Lower leg skin (tissue), 3 donors: Measurements from ENCODE around the gene ERG28.

Experiments
- POLR2A ChIP-seq, 2 donors: fragments of 450-650 bp; IDR thresholded peaks; one replicate each; pipeline ENCODE4 v1.6.1; 2016 to 2017; ENCODE audit warnings: antibody characterized with exemption in 2 of 2, mild to moderate bottlenecking in 1 of 2, moderate library complexity in 1 of 2
- TF ChIP-seq, protein P1 (sequence below), 3 donors: fragments of 450-650 bp; IDR thresholded peaks; one replicate each; pipeline ENCODE4 v1.5.1; 2016; ENCODE audit warnings: antibody characterized with exemption in 3 of 3, mild to moderate bottlenecking in 3 of 3, moderate library complexity in 2 of 3

DNA sequence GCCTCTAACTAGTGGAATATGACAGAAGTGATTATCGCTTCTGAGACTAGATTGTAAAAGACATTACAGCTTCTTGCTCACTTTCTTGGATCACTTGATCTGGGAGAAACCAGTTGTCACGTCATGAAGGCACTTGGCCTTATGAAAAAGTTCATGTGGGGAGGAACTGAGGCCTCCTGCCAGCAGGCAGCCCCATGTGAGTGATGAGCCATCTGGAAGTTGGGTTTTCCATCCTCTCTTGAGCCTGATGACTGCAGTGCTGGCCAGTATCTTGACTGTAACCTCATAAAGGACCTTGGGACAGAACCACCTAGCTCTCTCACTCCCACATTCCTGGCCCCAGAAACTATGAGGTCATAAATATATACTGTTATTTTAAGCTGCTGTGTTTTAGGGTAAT lies 28.3 kb upstream of the ERG28 start:
- TF ChIP-seq, protein P1, sequence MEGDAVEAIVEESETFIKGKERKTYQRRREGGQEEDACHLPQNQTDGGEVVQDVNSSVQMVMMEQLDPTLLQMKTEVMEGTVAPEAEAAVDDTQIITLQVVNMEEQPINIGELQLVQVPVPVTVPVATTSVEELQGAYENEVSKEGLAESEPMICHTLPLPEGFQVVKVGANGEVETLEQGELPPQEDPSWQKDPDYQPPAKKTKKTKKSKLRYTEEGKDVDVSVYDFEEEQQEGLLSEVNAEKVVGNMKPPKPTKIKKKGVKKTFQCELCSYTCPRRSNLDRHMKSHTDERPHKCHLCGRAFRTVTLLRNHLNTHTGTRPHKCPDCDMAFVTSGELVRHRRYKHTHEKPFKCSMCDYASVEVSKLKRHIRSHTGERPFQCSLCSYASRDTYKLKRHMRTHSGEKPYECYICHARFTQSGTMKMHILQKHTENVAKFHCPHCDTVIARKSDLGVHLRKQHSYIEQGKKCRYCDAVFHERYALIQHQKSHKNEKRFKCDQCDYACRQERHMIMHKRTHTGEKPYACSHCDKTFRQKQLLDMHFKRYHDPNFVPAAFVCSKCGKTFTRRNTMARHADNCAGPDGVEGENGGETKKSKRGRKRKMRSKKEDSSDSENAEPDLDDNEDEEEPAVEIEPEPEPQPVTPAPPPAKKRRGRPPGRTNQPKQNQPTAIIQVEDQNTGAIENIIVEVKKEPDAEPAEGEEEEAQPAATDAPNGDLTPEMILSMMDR (IDR thresholded peaks at IDR 0.05): no peak
- TF ChIP-seq POLR2A (IDR thresholded peaks at IDR 0.05): no peak
